Ureter (tissue), 1 donor: Measurements from ENCODE around the gene DLG1. TPM values are rescaled to one million over a fixed set of nuclear protein-coding genes. Genes with fewer than 3 reads are reported as not detected.
"Not testable (repeated sequence)": the region's sequence is repeated elsewhere in the genome, so short reads cannot be mapped to it uniquely, and the experiment has no call there.

Experiments
- DNase-seq: peaks from one replicate; pipeline ENCODE4 v3.0.0-alpha.2; 2020; ENCODE audit warnings: low spot score
- total RNA-seq: library from RNA; stranded (reverse); gene quantifications from one replicate; pipeline ENCODE4 v1.2.4, GENCODE V29; 2023
- donor health status: DM: yes; HTN: yes; CAD: no.

The DLG1 gene
- total RNA-seq, 1 donor from 2014 or later: 148 TPM

DNA sequence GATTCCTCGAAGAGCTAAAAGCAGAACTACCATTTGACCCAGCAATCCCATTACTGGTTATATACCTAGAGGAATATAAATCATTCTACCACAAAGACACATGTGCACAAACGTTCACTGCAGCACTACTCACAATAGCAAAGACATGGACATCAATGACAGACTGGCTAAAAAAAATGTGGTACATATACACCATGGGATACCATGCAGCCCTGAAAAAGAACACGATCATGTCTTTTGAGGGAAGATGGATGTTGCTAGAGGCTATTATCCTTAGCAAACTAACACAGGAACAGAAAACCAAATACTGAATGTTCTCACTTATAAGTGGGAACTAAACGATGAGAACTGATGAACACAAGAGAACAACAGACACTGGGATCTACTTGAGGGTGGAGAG, 86.7 kb downstream of the DLG1 start:
- DNase-seq: not testable (repeated sequence)

DNA sequence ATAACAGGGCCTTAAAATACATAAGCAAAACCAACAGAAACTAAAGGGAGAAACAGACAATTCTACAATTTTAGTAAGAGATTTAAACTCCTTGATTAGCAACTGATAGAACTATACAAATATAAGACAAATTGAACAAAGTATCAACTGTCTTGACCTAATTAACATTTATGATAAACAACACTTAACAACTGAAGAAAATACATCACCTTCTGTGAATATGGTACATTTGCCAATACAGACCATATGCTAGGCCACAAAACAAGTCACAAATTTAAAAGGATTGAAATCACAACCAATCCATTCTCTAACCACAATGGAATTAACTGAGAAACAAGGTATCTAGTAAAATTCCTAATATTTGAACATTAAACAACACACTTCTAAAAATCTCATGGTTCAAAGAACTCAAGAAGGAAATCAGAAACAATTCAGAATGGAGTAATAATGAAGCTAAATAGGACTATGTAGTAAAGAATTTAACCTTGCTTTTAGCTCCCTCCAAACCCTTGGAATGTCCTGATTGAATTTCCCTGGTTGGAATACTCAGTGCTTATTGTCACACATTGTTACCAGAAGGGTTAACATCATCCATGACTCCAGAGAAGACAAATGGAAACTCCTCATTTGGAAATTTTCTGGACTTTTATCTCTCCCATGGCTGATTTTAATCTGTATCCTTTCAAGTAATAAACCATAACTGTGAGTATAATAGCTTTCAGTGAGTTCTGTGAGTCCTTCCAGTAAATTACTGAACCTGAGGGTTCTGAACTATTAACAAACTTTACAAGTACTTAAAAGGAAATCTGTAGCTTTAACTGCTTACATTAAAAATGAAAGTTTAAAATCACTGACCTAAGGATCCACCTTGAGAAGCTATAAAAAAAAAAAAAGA, 88.8 kb downstream of the DLG1 start:
- DNase-seq: no peak

DNA sequence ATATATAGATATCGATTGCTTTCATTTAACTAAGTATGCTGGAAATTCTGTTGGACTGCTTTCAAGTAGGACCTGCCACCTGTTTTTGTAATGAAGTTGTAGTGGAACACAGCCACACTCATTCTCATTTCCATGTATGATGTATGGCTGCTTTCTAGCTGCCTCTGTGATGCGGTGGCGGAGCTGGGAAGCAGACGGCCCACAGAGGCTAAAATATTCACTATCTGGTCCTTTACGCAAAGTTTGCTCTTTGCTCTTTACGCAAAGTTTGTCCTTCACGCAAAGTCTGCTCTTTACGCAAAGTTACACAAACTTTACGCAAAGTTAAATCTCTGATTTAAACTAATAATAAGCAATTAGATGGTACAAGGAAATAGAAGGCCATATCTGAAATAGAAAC, 91.5 kb downstream of the DLG1 start:
- no peak for DNase-seq

DNA sequence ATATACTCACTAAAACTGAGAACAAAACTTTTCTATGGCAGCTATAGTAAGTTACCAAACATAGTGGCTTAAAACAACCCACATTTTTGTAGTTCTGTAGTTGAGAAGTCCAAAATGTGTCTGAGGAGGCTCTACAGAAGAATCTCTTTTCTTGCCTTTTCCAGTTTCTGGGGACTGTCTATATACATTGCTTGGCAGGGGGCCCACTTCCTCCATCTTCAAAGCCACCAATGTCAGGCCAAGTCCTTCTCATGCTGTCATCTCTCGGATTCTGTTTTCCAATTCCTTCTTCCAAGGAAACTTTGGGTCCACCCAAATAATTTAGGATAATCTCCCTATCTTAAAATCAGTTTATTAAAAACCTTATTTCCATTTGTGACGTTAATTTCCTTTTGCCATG, 92.7 kb downstream of the DLG1 start:
- no peak for DNase-seq

DNA sequence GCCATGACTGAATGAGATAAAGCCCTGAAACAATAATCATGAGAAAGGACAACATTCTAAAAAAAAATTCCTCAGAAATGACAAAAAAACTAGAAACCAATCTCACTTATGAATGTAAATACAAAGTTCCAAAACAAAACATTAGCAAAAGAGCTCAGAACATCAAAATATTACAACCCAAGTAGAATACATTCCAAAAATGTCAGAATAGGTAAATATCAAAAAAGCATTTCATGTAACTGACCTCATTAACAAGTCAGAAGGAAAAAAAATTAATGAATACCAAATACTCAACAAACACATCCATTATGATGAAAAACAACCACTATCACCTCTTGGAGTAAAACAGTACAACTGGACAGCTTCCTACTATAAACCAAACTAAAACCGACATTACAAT, 93.1 kb downstream of the DLG1 start:
- DNase-seq: no peak

DNA sequence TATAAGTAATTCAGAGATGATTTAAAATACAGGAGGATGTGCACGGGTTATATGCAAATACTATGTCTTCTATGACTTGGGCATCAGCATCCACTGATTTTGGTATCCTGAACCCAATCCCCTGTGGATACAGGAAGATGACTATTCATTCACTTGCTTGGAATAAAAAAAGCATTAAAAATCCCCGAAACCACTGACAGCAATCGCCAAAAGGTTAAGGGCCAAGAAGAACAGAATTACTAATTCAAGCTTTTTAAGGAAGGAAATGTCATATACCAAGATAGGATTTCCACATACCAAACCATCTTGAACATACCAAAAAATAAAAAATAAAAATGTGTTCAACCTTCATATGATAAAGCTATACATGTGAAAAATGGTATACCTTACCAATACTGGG, 93.7 kb downstream of the DLG1 start:
- no peak for DNase-seq

DNA sequence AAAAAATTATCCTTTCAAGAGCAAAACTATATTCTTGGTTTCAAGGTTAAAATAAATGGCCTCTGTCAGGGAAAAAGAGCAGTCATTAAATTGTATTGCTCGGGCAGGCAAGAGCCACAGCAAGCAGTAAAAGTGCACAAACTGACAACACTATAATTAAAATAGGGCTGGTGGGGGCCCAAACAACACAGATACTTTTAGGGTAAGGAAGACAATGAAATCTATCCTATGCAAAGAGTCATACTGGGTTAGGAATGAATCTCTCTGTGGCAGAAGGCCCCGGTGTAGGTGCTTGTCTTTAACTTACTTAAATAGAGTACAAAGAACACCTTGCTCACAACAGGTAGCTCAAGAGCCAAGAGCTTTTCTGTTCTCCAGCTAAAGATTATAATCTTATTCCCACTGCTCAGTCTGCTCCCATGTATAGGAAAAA, 94.7 kb downstream of the DLG1 start:
- no peak for DNase-seq

DNA sequence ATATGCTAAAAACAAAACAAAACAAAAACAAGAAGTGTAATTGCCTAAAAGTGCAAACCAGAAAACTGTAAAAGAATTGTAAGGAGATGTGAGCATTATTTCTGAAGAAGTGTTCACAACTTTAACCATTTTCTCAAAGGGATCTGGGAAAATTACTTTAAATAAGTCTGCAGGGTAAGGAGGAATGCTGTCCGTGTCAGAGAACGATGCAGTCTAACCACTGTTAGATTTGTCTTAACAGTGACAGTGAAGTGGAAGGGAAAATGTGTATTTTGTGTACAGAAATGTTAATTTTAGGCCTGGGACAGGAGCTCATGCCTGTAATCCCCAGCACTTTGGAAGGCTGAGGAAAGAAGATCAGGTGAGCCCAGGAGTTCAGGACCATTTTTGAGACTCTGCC, 95.7 kb downstream of the DLG1 start:
- no peak for DNase-seq

DNA sequence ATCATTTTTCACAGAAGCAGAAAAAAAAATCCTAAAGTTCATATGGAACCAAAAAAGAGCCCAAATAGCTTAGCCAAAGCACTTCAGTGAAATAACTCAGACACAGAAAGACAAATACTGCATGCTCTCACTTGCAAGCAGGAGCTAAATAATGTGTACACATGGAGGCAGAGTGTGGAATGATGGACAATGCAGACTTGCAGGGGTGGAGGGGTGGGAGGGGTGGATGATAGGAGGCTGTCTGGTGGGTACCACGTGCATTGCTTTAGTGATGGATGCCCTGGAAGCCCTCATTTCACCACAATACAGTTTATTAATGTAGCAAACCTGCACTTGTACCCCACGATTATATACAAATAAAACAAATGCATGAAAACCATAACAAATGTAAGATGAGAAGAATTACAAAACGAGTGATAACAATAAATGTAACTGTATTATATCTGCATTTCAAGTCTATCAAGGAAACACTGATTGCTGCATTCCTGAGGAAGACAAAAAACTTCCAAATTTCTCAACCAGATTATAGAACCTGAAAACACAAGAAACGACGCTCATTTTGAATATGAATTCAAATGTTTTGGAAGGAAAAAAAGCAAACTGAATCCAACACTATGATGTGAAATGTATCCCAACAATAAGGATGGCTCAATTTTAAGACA, 96.5 kb downstream of the DLG1 start:
- DNase-seq: no peak

DNA sequence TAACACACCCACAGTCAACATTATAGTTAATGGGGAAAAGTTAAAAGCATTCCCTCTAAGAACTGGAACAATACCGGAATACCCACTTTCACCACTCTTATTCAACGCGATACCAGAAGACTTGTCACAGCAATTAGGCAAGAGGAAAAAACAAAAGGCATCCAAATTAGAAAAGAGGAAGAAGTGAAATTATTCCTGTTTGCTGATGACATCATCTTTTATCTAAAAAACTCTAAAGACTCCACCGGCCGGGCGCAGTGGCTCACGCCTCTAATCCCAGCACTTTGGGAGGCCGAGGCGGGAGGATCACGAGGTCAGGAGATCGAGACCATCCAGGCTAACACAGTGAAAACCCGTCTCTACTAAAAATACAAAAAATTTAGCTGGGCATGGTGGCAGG, 97.6 kb downstream of the DLG1 start:
- DNase-seq: not testable (repeated sequence)

DNA sequence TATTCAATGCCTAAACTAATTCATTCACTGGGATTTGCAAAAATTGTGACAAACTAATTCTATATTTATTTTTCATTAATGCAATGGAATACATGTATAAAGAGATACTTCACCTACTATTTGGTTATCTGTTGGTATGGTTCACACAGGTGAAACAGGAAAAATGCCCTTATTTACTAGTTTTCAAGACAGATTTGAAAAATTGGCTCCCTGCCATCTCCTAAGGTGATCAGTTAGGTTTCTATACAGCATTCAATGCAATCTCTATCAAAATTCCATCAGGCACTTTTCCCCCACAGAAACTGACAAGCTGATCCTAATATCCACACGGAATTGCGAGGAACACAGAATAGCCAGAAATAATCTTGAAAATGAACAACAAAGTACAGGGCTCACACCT, 101.1 kb downstream of the DLG1 start:
- DNase-seq: no peak

DNA sequence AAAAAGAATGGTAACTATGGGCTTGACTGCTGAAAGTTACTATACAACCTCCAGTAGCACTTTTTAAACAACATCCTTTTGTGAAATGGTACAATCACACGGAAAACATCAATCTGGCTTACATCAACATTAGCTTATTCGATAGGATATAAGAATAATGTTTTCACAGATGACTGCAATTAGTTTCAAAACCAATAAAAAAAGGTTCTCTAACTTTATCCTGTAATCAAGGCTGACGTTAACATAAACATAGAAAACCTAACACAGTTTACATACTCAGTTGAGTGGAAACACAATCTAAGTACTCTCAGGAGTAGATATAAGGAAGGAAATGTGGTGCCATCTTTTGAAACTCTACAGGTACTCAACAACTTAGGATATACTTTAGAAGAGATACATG, 102.2 kb downstream of the DLG1 start:
- no peak for DNase-seq

DNA sequence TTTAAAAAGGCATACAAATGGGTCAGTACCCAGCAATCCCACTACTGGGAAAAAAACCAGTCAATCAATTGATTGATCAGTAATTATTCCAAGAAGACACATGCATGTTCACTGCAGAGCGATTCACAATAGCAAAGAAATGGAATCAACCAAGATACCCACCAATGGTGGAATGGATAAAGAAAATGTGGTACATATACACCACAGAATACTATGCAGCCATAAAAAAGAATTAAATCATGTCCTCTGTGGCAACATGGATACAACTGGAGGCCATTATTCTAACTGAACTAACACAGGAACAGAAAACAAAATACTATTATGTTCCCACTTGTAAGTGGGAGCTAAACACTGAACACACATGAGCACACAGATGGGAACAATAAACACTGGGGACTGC, 103.1 kb downstream of the DLG1 start:
- no peak for DNase-seq

DNA sequence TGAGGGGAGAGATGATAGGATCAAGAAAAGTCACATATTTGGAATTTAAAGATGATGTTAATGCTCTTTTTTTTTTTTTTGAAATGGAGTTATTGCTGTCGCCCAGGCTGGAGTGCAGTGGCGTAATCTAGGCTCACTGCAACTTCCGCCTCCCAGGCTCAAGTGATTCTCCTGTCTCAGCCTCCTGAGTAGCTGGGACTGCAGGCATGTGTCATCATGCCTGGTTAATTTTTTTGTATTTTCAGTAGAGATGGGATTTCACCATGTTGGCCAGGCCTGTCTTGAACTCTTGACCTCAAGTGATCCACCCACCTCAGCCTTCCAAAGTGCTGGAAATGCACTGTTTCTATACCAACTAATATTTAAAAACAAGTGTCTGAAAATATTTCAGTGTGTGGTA, 104.7 kb downstream of the DLG1 start:
- not testable (repeated sequence) for DNase-seq

DNA sequence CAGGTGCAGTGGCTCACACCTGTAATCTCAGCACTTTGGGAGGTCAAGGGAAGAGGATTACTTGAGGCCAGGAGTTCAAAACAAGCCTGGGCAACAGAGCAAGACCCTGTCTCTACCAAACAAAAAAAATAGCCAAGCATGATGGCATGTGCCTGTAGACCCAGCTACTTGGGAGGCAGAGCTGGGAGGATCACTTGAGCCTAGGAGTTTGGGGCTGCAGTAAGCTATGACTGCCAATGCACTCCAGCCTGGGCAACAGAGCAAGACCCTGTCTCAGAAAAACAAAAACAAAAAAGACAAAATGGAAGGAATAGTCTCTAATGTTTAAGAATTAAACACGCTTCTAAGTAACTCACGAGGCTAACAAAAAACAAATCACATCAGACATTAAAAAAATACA, 106.5 kb downstream of the DLG1 start:
- no peak for DNase-seq

DNA sequence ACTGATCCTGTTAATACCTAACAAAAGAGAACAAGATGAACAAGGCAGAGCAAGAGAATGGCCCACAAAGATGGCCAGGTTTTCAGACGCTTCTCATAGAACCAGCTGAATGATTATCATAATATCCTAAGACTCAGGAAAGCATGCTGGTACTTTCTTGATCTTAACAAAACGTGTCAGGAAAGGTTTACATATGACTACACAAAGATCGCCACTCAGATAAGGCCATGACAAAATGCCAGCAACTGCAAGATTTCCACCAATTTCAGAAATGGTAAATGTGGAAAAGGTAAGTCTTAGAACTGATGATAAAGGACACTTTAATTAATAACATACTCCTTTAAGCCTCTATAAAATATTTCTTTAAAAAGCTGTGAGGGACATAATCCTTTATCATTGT, 108.8 kb downstream of the DLG1 start:
- no peak for DNase-seq

DNA sequence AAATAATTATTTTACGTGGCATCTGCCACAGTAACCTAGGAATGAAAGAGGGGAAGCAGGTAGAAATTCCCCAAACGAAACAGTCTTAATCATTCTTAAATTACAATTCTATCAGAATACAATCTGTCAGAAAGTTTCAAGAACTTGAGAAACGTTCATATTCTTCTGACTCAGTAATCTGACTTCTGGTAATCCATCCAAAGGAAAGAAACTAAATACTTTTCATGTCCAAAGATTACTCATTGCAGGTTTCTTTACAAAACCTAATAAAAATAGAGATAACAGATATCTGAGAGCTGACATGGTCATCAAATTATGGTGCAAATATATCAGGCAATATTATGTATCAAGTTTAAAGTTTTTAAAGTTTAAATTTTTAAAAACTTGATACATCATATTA, 109.4 kb downstream of the DLG1 start:
- no peak for DNase-seq

DNA sequence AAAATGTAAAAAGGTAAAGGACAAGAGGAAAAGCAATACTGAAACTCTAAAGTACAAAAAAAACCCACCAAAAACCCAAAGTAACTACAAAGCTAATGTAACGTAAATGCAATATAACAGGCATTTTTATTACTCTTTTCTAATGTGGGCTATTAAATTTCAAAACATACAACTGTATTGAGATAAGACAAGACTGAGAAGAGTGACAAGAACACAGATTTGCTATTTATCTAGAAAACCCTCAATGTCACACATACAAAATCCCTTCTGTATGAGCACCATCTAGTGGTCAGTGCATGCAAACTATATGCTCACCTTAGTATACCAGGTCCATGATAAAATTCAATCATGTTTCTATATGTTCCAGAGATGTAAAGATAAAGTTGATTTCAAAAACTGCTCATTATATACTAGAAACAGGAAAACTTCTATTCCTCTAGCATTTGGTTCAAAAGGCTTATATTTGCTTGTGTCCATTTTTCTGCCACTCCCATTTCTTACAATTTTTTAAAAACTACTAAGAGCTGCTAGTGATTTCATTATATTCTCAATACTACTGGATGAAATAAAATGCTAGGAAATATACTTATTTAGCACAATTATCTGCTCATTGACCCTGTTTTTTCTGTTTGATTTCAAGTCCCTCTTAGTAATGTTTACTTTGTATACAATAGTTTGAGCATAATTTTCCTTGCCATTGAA, 111.4 kb downstream of the DLG1 start:
- DNase-seq: no peak

DNA sequence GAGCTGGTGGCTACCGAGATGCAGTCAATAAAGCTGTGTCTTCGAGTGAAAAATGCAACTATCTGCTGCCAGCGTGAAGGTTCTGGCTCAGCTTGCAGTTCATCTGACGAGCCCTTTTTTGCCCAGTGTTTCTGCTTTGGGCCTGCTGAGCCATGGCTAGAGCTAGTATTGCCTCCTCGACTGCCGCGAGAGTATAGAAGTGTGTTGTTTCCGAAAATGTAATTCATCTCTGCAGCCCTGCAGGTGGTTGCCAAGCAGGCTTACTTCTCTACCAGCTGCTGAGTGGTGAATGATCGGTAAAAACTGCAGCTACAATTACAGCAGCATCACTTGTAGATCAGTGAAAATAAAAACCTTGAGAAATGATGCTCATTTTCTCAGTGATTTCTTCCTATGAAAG, 114.8 kb downstream of the DLG1 start:
- no peak for DNase-seq

DNA sequence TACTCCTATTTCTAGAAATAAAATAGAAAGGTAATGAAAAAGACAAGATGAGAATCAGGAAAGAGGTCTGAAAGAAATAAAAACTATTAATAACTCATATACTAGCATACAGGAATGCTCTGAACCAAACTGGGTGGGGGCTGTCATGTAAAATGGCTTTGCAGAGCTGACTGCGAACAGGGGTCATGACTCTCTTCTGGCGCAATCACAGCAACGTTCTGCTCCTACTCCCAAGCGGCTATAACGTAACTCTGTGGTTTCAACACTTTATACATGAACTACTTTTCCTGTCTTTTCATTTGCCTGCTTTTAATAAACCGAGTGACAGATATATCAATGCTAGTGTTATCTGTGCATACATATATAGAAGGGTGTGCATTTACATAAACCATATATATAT, 116.7 kb downstream of the DLG1 start:
- no peak for DNase-seq

DNA sequence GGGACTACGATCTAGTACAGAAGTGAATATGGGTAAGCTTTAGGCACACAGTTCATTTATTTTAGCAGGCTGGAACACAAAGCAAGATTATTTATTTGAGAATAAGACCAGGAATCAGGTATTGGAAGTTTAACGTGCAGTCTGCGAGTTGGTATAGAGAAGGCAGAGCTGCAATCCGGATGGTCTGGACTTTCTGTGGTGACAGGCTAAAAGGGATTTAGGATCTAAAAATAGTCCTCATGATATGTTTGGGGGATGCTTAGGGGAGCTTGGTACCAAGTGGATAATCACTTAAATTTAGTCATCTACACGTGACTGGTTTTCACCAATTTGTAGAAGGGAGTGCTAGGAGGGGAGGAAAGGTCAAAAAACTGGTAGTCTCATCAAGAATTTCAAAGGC, 119.4 kb downstream of the DLG1 start:
- DNase-seq: no peak

DNA sequence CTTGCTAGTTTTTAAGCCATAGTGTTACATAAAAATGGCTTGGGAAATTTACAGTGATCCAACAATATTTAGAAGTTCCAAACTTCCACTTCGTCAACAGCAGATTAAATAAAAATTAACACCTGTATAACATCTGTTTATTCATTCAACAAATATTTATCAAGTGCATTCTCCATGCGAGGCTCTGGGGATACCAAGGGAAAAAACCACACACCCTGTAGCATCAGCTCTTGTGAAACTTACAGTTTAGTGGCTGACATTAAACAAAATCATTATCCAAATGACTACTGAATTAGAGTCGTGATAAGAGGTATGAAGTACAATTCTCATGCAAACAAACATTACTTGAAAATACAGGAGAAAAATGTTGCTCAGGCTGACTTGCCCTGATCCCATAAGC, 122.9 kb downstream of the DLG1 start:
- no peak for DNase-seq

DNA sequence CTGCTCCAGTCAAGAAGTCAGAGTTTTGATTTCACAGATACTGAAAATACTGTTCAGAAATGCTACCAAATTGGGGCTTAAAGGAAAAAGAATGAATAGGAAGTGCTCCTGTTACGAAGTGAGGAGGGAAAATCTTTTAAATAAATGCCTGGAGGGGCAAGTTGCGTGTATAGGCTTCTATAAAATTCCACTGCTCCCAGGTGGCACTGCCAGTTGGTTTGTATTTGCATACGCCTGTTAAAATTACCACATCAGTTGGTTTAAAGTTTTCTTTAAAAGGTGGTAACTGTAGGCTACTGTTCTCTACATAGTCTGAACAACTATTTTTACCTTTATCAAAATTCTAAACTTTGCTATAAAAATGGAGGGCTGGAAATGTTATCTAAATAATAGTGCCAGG, 123.5 kb downstream of the DLG1 start:
- DNase-seq: no peak
